ENCODE data around the gene SDHAF4.

DNA sequence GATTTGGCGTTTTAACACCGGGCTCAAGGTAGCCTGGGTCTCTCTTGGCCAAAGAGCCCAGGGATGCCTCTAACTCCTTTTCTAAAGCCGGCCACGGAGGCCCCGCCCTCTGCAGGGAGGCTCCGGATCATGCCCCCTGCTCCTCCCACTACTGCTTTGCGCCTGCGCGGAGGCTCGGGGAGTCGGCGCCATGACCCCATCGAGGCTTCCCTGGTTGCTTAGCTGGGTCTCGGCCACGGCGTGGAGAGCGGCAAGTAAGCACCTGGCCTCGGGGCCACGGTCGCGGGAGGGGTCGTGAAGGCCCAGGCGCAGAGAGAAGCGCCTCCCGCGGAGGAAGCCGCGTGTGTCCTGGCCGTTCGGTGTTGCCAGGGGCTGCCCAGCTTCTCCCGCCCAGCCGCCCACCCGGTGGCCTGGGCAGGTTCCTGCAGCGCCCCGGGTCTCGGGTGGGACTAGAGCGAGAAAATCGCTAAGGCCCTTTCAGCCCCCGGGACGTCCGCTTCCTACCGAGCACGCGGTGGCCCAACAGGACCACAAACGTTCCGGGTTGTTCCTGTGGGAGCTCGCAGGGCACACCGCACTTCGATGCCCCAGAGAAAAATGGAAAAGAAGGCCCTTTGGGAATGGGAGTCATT, at the start of gene SDHAF4:
- TF ChIP-seq CTCF (IDR thresholded peaks at IDR 0.05 in 4 of 5, conservative IDR thresholded peaks at IDR 0.05 in 1 of 5) (peak in 2 of 5 experiments; percentile 16 to 42), POLR2A (IDR thresholded peaks at IDR 0.05) (peak; percentile 69 to 74)
